Caco-2 (cell line): ENCODE results near the gene PTX3. TPM values are rescaled to one million over a fixed set of nuclear protein-coding genes. Genes with fewer than 3 reads are reported as not detected.

Experiments used
- BruUV-seq: library from RNA; stranded (reverse); fragments of 400-500 nt; replicated peaks from 2 replicates; lab custom pipeline; 2021; lab: Mats Ljungman, UMichigan
- CTCF ChIA-PET: fragments of 300-600 bp; sonication (Branson Sonifier 250); formaldehyde crosslinking; loops from one replicate; lab custom pipeline; 2022; ENCODE audit warnings: antibody characterized with exemption; lab: Charles Lee
- POLR2A ChIA-PET: fragments of 300-600 bp; sonication (Branson Sonifier 250); formaldehyde crosslinking; loops from one replicate; lab custom pipeline; 2022; ENCODE audit warnings: antibody characterized with exemption; lab: Charles Lee
- DNase-seq, 2 experiments: peaks; one replicate each; pipeline versions ENCODE4 v3.0.0 to v3.0.0-alpha.2; 2020 to 2022
- H3K27me3 ChIP-seq: replicated peaks from 2 replicates; pipeline ENCODE4 v1.6.0; 2011; ENCODE audit warnings: low read length; ENCODE audit not compliant: control insufficient read depth, insufficient read depth
- H3K36me3 ChIP-seq: 2 replicates; pipeline ENCODE4 v1.5.1; 2011; ENCODE audit warnings: low read length; ENCODE audit not compliant: control insufficient read depth, insufficient read depth
- H3K4me1 ChIP-seq: fragments of 250-450 bp; sonication (Bioruptor Pico); 2 replicates; pipeline ENCODE4 v1.5.1; 2020; ENCODE audit warnings: mild to moderate bottlenecking
- H3K4me3 ChIP-seq: 2 replicates; pipeline ENCODE4 v1.5.1; 2011; ENCODE audit warnings: low read depth, mild to moderate bottlenecking, control low read depth, low read length
- H3K9me3 ChIP-seq: fragments of 250-450 bp; sonication (Bioruptor Pico); 2 replicates; pipeline ENCODE4 v1.5.1; 2020; ENCODE audit warnings: mild to moderate bottlenecking, moderate library complexity
- H3K27ac Mint-ChIP-seq: one replicate; pipeline ENCODE4 v1.8.0; 2022; ENCODE audit warnings: mixed read lengths; ENCODE audit not compliant: unreplicated experiment
- H3K27me3 Mint-ChIP-seq: one replicate; pipeline ENCODE4 v1.8.0; 2022; ENCODE audit warnings: mixed read lengths; ENCODE audit not compliant: insufficient read depth, unreplicated experiment
- H3K36me3 Mint-ChIP-seq: one replicate; pipeline ENCODE4 v1.8.0; 2022; ENCODE audit warnings: mild to moderate bottlenecking, mixed read lengths; ENCODE audit not compliant: insufficient read depth, unreplicated experiment
- H3K4me1 Mint-ChIP-seq: one replicate; pipeline ENCODE4 v1.8.0; 2022; ENCODE audit warnings: low read depth, mixed read lengths; ENCODE audit not compliant: unreplicated experiment
- H3K4me3 Mint-ChIP-seq: one replicate; pipeline ENCODE4 v1.8.0; 2022; ENCODE audit warnings: mild to moderate bottlenecking, moderate library complexity, mixed read lengths; ENCODE audit not compliant: unreplicated experiment
- H3K9me3 Mint-ChIP-seq: one replicate; pipeline ENCODE4 v1.8.0; 2022; ENCODE audit warnings: mixed read lengths; ENCODE audit not compliant: unreplicated experiment
- CTCF ChIP-seq, 2 experiments: fragments of 200-600 bp in 1 of 2; IDR thresholded peaks; 1 replicate in 1 of 2; 2 replicates in 1 of 2; pipeline versions ENCODE4 v1.5.1 to v1.8.0; 2011 to 2022; ENCODE audit warnings: antibody characterized with exemption in 1 of 2, control low read depth in 1 of 2, inconsistent platforms in 1 of 2, low read depth in 1 of 2, low read length in 1 of 2, mild to moderate bottlenecking in 1 of 2, moderate library complexity in 1 of 2; ENCODE audit not compliant: insufficient read depth in 1 of 2, severe bottlenecking in 1 of 2, unreplicated experiment in 1 of 2
- intact Hi-C: fragments of 100-400 bp; cut with micrococcal nuclease; formaldehyde crosslinking; loops from one replicate; pipeline ENCODE4 v1.10.0; 2022; ENCODE audit not compliant: unreplicated experiment
- total RNA-seq: library from RNA; stranded (reverse); gene quantifications from 2 replicates; pipeline ENCODE4 v1.2.3, GENCODE V29; 2022

The PTX3 gene
- total RNA-seq, 1 experiment from 2014 or later = not detected

GRCh38 chr3:157453824-157454223, 17.2 kb downstream of the PTX3 start:
- H3K27me3 ChIP-seq = no peaks in the 10 kb centered on the region
- H3K4me3 ChIP-seq = no peak overlapping the region
- BruUV-seq = no TSS peak
- TF ChIP-seq CTCF (IDR thresholded peaks at IDR 0.05; ENCODE audit: insufficient read depth in 1 of 2, low read depth in 1 of 2, low read length in 1 of 2, severe bottlenecking in 1 of 2, unreplicated experiment in 1 of 2) = no peak
- no peak overlapping the region for H3K4me3 Mint-ChIP-seq
- H3K36me3 ChIP-seq = no peaks in the 10 kb centered on the region
- CTCF ChIA-PET = no interaction called here
- H3K27me3 Mint-ChIP-seq = peaks cover 7% of the 10 kb centered on the region
- H3K27ac Mint-ChIP-seq = no peak overlapping the region
- POLR2A ChIA-PET = no interaction called here
- H3K9me3 Mint-ChIP-seq = no peaks in the 10 kb centered on the region
- no peak for DNase-seq
- H3K36me3 Mint-ChIP-seq = no peaks in the 10 kb centered on the region
- H3K4me1 Mint-ChIP-seq = no peaks in the 10 kb centered on the region
- H3K9me3 ChIP-seq = no peaks in the 10 kb centered on the region
- H3K4me1 ChIP-seq = no peaks in the 10 kb centered on the region
- intact Hi-C loops = no loop called here

- CTCF ChIA-PET = no interaction called here
- Mint-ChIP-seq H3K36me3 (no peaks in the 10 kb centered on the region), H3K9me3 (no peaks in the 10 kb centered on the region), H3K4me1 (no peaks in the 10 kb centered on the region), H3K27ac (no peak overlapping the region), H3K4me3 (no peak overlapping the region), H3K27me3 (peaks cover 7% of the 10 kb centered on the region)
- no peaks in the 10 kb centered on the region for H3K9me3 ChIP-seq
- no peaks in the 10 kb centered on the region for H3K27me3 ChIP-seq
- no peaks in the 10 kb centered on the region for H3K4me1 ChIP-seq
- H3K4me3 ChIP-seq = no peak overlapping the region
- BruUV-seq = no TSS peak
- no peak for TF ChIP-seq CTCF (IDR thresholded peaks at IDR 0.05; ENCODE audit: insufficient read depth in 1 of 2, low read depth in 1 of 2, low read length in 1 of 2, severe bottlenecking in 1 of 2, unreplicated experiment in 1 of 2)
- intact Hi-C loops = no loop called here
- DNase-seq = no peak
- POLR2A ChIA-PET = no interaction called here
- H3K36me3 ChIP-seq = no peaks in the 10 kb centered on the region
Measured at GRCh38 chr3:157459706-157460105, 23.1 kb downstream of the PTX3 start.

- ChIA-PET CTCF (no interaction called here), POLR2A (no interaction called here)
- no peak for TF ChIP-seq CTCF (IDR thresholded peaks at IDR 0.05; ENCODE audit: insufficient read depth in 1 of 2, low read depth in 1 of 2, low read length in 1 of 2, severe bottlenecking in 1 of 2, unreplicated experiment in 1 of 2)
- no peaks in the 10 kb centered on the region for H3K27me3 ChIP-seq
- no peaks in the 10 kb centered on the region for H3K4me1 Mint-ChIP-seq
- H3K9me3 Mint-ChIP-seq = no peaks in the 10 kb centered on the region
- peaks cover 7% of the 10 kb centered on the region for H3K27me3 Mint-ChIP-seq
- no peaks in the 10 kb centered on the region for H3K36me3 Mint-ChIP-seq
- H3K4me3 Mint-ChIP-seq = no peak overlapping the region
- DNase-seq = no peak
- H3K4me1 ChIP-seq = no peaks in the 10 kb centered on the region
- H3K9me3 ChIP-seq = no peaks in the 10 kb centered on the region
- no peak overlapping the region for H3K27ac Mint-ChIP-seq
- H3K4me3 ChIP-seq = no peak overlapping the region
- no TSS peak for BruUV-seq
- H3K36me3 ChIP-seq = no peaks in the 10 kb centered on the region
- intact Hi-C loops = no loop called here
Measured at GRCh38 chr3:157460253-157460652, 23.6 kb downstream of the PTX3 start.
